Measurements from ENCODE around the gene FRS3. TPM values are rescaled to one million over a fixed set of nuclear protein-coding genes. Genes with fewer than 3 reads are reported as not detected.
A peak's percentile ranks its signal among the peaks of the same experiment; 100 is the strongest.

Gene FRS3
- total and polyA plus RNA-seq, 2 of the 13 experiments (the other 11 are each of a cell fraction or from before 2014, with no cell fraction given): 3.0 to 7.4 TPM

DNA sequence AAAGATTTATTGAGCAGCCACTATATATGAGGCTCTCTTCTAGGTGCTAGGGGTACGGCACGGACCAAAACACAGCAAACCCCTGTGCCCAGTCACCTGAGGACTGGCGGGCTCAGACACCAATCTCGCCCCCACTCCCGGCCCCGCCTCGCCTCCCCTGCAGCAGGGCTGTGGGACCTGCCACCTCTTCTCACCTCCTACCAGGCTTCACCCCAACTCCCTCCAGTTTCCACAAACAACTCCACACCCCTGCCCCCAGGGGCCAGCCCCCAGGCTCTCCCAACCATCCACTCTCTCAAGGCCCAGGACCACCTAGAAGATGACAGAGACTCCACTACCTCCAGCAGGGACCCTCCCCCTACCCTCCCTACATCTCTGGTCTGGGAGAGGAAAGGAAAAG lies 50.7 kb downstream of the FRS3 start:
- Histone ChIP-seq H3K9me3 (ENCODE audit: low read length) (no peaks in the 10 kb centered on the region), H3K27me3 (ENCODE audit: control insufficient read depth in 1 of 2, insufficient read depth in 2 of 2, low read length in 2 of 2) (no peaks in the 10 kb centered on the region; a peak in 1 of 5 replicates), H4K20me1 (ENCODE audit: insufficient read depth, low read length) (no peaks in the 10 kb centered on the region), H3K79me2 (ENCODE audit: insufficient read depth, low read length) (peaks cover 5% of the 10 kb centered on the region), H3K9ac (ENCODE audit: insufficient read depth, low read depth, low read length) (peak overlapping the region; percentile 2; the same call in 1 of the 2 replicates), H3K4me1 (ENCODE audit: insufficient read depth, low read length) (peaks cover 59% of the 10 kb centered on the region), H3K27ac (ENCODE audit: extremely low read length, insufficient read depth, low read length) (no peak overlapping the region), H2AFZ (ENCODE audit: low read length) (no peak overlapping the region), H3K4me3 (replicated peaks in 1 of 3; ENCODE audit: insufficient read depth in 1 of 3, low read depth in 2 of 3, low read length in 3 of 3) (0 out of 6 replicates have a peak overlapping the region, but pooled peaks of 1 of the 3 experiments have one; percentile 43), H3K4me2 (ENCODE audit: low read depth, low read length) (peak overlapping the region; percentile 65), H3K36me3 (replicated peaks in 1 of 2; ENCODE audit: control insufficient read depth in 1 of 2, insufficient read depth in 2 of 2, low read length in 2 of 2) (no peaks in the 10 kb centered on the region)
- no peak for ATAC-seq
- TF ChIP-seq, protein P1, sequence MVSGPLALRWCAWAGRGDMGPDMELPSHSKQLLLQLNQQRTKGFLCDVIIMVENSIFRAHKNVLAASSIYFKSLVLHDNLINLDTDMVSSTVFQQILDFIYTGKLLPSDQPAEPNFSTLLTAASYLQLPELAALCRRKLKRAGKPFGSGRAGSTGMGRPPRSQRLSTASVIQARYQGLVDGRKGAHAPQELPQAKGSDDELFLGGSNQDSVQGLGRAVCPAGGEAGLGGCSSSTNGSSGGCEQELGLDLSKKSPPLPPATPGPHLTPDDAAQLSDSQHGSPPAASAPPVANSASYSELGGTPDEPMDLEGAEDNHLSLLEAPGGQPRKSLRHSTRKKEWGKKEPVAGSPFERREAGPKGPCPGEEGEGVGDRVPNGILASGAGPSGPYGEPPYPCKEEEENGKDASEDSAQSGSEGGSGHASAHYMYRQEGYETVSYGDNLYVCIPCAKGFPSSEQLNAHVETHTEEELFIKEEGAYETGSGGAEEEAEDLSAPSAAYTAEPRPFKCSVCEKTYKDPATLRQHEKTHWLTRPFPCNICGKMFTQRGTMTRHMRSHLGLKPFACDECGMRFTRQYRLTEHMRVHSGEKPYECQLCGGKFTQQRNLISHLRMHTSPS (CRISPR knock-in tag; IDR thresholded peaks at IDR 0.05; ENCODE audit: low read depth): no peak
- TF ChIP-seq, protein P2, sequence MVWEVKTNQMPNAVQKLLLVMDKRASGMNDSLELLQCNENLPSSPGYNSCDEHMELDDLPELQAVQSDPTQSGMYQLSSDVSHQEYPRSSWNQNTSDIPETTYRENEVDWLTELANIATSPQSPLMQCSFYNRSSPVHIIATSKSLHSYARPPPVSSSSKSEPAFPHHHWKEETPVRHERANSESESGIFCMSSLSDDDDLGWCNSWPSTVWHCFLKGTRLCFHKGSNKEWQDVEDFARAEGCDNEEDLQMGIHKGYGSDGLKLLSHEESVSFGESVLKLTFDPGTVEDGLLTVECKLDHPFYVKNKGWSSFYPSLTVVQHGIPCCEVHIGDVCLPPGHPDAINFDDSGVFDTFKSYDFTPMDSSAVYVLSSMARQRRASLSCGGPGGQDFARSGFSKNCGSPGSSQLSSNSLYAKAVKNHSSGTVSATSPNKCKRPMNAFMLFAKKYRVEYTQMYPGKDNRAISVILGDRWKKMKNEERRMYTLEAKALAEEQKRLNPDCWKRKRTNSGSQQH (CRISPR knock-in tag; IDR thresholded peaks at IDR 0.05; ENCODE audit: low read depth): no peak
- TF ChIP-seq NRL (CRISPR knock-in tag; IDR thresholded peaks at IDR 0.05; ENCODE audit: borderline replicate concordance) (0 out of 2 replicates have a peak, but pooled peaks have one; percentile 2), ZNF251 (CRISPR knock-in tag; IDR thresholded peaks at IDR 0.05) (no peak)
- WGBS (ENCODE audit: low lambda C conversion rate): 91% methylated on average over 7 of the region's 7 CpGs
- ChIA-PET POLR2A (interaction anchor here (1.9 kb wide), 1 partner anchor 58 kb away, joined by 6 read pairs; the partner anchor contains the start of gene TOMM6), CTCF (ENCODE audit: low intra/inter-chr PET ratio, low total read pairs) (interaction anchor here (1.8 kb wide), 1 partner anchor 23 kb away, joined by 4 read pairs; no protein-coding TSS in a partner anchor)
- in situ Hi-C loops (cut with HindIII; ENCODE audit: extremely low pct_ligation_motif_present, low pct_unique_long_range_greater_than_20kb): no loop called here
- intact Hi-C loops (cut with micrococcal nuclease; ENCODE audit: unreplicated experiment): loop anchor here (10.0 kb wide), 1 partner anchor 316 kb away; no protein-coding TSS in a partner anchor
- DNase-seq (ENCODE audit: low spot score): no peak
- no TSS peak for BruUV-seq (replicated peaks)
- FAIRE-seq: no peak
